ENCODE data around the gene GFOD1. TPM values are rescaled to one million over a fixed set of nuclear protein-coding genes. Genes with fewer than 3 reads are reported as not detected.

GFOD1 gene
- total and polyA plus RNA-seq, 7 experiments from 2014 or later = 0.24 to 10.8 (median 1.4) TPM; not detected in 1

DNA sequence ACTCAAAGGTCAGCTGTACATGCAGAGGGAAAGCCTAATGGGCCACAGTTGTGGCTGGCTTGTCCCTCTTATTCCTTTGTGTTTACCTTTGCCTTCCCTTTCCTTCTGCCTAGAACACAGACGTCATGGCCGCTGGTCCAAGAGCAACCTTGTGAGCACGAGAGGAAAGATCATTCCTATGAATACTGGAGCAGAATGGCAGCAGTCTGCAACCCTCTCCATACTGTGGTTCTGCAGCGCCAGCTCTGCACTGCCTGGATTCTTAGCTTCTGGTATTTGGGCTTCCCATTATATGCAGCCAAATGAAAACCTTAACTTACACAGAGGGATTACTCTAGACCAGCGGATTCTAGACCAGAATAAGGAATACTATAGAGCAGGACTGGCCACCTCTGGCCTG is 171.5 kb downstream of the GFOD1 start:
- Histone ChIP-seq H3K4me1 (ENCODE audit: control insufficient read depth in 2 of 2, insufficient read depth in 2 of 2, low read length in 2 of 2) (no peaks in the 10 kb centered on the region), H3K36me3 (ENCODE audit: control insufficient read depth in 2 of 3, insufficient read depth in 3 of 3, low read length in 3 of 3) (peaks cover 0 to 61% (median 0%) of the 10 kb centered on the region in 3 experiments), H3K4me3 (ENCODE audit: low read length) (no peak overlapping the region), H3K9me3 (ENCODE audit: control insufficient read depth in 2 of 3, low read length in 3 of 3) (no peaks in the 10 kb centered on the region), H3K27me3 (ENCODE audit: control insufficient read depth in 2 of 2, insufficient read depth in 2 of 2, low read length in 2 of 2) (no peaks in the 10 kb centered on the region), H3K27ac (ENCODE audit: low read depth, low read length) (no peak overlapping the region)
- Mint-ChIP-seq H3K4me1 (no peaks in the 10 kb centered on the region), H3K36me3 (peaks cover 26 to 83% (median 58%) of the 10 kb centered on the region in 5 donors), H3K4me3 (no peak overlapping the region), H3K27ac (no peak overlapping the region), H3K9me3 (no peaks in the 10 kb centered on the region), H3K27me3 (no peaks in the 10 kb centered on the region)
- no peak for DNase-seq
- ChIA-PET CTCF (no interaction called here), POLR2A (interaction anchor here (0.7 to 1.2 kb wide), 2 partner anchors 7 to 10 kb away, joined by 3 read pairs; no protein-coding TSS in a partner anchor)
- intact Hi-C loops (cut with micrococcal nuclease) = no loop called here
- ATAC-seq = no peak

DNA sequence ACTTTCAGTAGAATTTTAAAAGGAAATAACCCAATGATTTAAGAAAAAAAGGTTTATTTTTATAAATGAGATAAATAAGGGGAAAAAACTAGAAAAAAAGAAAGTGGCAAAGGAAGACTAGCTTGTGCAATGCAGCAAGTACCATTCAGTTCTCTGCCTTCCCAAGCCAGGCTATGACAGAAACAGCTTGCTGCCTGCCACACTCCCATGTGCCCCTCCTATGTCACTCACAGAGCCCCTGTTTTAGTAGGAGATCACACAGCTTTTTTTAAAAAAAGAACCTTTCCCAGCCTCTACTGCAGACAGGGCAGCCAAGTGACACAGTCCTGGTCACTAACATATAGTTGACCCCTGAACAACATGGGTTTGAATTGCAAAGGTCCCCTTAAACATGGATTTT is 172.6 kb downstream of the GFOD1 start:
- Histone ChIP-seq H3K36me3 (ENCODE audit: control insufficient read depth in 2 of 3, insufficient read depth in 3 of 3, low read length in 3 of 3) (peaks cover 0 to 56% (median 0%) of the 10 kb centered on the region in 3 experiments), H3K4me1 (ENCODE audit: control insufficient read depth in 2 of 2, insufficient read depth in 2 of 2, low read length in 2 of 2) (no peaks in the 10 kb centered on the region), H3K4me3 (ENCODE audit: low read length) (no peak overlapping the region), H3K9me3 (ENCODE audit: control insufficient read depth in 2 of 3, low read length in 3 of 3) (no peaks in the 10 kb centered on the region), H3K27me3 (ENCODE audit: control insufficient read depth in 2 of 2, insufficient read depth in 2 of 2, low read length in 2 of 2) (no peaks in the 10 kb centered on the region), H3K27ac (ENCODE audit: low read depth, low read length) (no peak overlapping the region)
- Mint-ChIP-seq H3K4me3 (no peak overlapping the region), H3K9me3 (no peaks in the 10 kb centered on the region), H3K4me1 (peaks cover 0 to 2% (median 0%) of the 10 kb centered on the region in 7 donors), H3K36me3 (peaks cover 23 to 72% (median 55%) of the 10 kb centered on the region in 5 donors), H3K27ac (peak overlapping the region in 1 of 9 donors; percentile 11), H3K27me3 (no peaks in the 10 kb centered on the region)
- ChIA-PET POLR2A (interaction anchor here (1.2 kb wide), 1 partner anchor 11 kb away, joined by 3 read pairs; no protein-coding TSS in a partner anchor), CTCF (no interaction called here)
- ATAC-seq (no peak), DNase-seq (no peak)
- intact Hi-C loops (cut with micrococcal nuclease) = no loop called here

DNA sequence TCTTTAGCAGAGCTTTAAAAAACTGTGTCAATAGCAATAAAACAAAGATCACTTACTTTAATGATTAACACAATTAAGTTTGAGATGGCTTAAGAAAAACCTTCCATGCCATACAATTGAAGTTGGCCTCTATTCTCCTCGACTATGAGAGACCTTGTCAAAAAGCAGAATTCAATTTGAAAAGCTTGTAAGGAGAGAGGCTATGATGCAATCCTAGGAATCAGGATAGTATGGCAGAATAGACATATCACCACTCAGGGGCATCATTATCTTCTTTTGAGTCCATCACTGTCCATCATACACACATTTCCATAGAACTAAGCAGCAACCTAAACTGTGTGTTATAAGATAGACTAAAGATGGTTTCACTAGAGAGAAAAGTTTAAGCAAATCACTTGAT is 176.2 kb downstream of the GFOD1 start:
- Histone ChIP-seq H3K4me1 (ENCODE audit: control insufficient read depth in 2 of 2, insufficient read depth in 2 of 2, low read length in 2 of 2) (no peaks in the 10 kb centered on the region), H3K9me3 (ENCODE audit: control insufficient read depth in 2 of 3, low read length in 3 of 3) (no peaks in the 10 kb centered on the region), H3K27me3 (ENCODE audit: control insufficient read depth in 2 of 2, insufficient read depth in 2 of 2, low read length in 2 of 2) (no peaks in the 10 kb centered on the region), H3K27ac (ENCODE audit: low read depth, low read length) (no peak overlapping the region), H3K36me3 (ENCODE audit: control insufficient read depth in 2 of 3, insufficient read depth in 3 of 3, low read length in 3 of 3) (peaks cover 0 to 52% (median 4%) of the 10 kb centered on the region in 3 experiments), H3K4me3 (ENCODE audit: low read length) (no peak overlapping the region)
- no peak overlapping the region for H3K27ac Mint-ChIP-seq
- ChIA-PET CTCF (no interaction called here), POLR2A (no interaction called here)
- no peak overlapping the region for H3K4me3 Mint-ChIP-seq
- intact Hi-C loops (cut with micrococcal nuclease) = no loop called here
- no peaks in the 10 kb centered on the region for H3K9me3 Mint-ChIP-seq
- ATAC-seq (no peak), DNase-seq (no peak)
- no peaks in the 10 kb centered on the region for H3K27me3 Mint-ChIP-seq
- H3K36me3 Mint-ChIP-seq = peaks cover 27 to 62% (median 43%) of the 10 kb centered on the region in 5 donors
- H3K4me1 Mint-ChIP-seq = peaks cover 0 to 6% (median 0%) of the 10 kb centered on the region in 7 donors

- Histone ChIP-seq H3K9me3 (ENCODE audit: control insufficient read depth in 2 of 3, low read length in 3 of 3) (no peaks in the 10 kb centered on the region), H3K27me3 (ENCODE audit: control insufficient read depth in 2 of 2, insufficient read depth in 2 of 2, low read length in 2 of 2) (no peaks in the 10 kb centered on the region), H3K4me3 (ENCODE audit: low read length) (no peak overlapping the region), H3K27ac (ENCODE audit: low read depth, low read length) (no peak overlapping the region), H3K4me1 (ENCODE audit: control insufficient read depth in 2 of 2, insufficient read depth in 2 of 2, low read length in 2 of 2) (peaks cover 0 to 6% of the 10 kb centered on the region in 2 donors), H3K36me3 (ENCODE audit: control insufficient read depth in 2 of 3, insufficient read depth in 3 of 3, low read length in 3 of 3) (peaks cover 4 to 51% (median 14%) of the 10 kb centered on the region in 3 experiments)
- Mint-ChIP-seq H3K27ac (no peak overlapping the region), H3K36me3 (peaks cover 23 to 56% (median 36%) of the 10 kb centered on the region in 5 donors), H3K4me3 (no peak overlapping the region), H3K27me3 (no peaks in the 10 kb centered on the region), H3K4me1 (peaks cover 0 to 21% (median 4%) of the 10 kb centered on the region in 7 donors), H3K9me3 (no peaks in the 10 kb centered on the region)
- DNase-seq (no peak), ATAC-seq (no peak)
- ChIA-PET CTCF (no interaction called here), POLR2A (no interaction called here)
- intact Hi-C loops (cut with micrococcal nuclease) = no loop called here
Observed at GRCh38 chr6:13308332-13308731, 179.1 kb downstream of the GFOD1 start.

Other genes with a start within 250 kb of the GFOD1 start
- gene TBC1D7, start 159.1 kb downstream of the GFOD1 start, total RNA-seq = 10 to 100 TPM; 14.8 to 34.6 (median 17.0) TPM
- 10 to 100 TPM; 11.7 to 14.8 TPM for gene TBC1D7, start 159.1 kb downstream of the GFOD1 start, polyA plus RNA-seq
- gene SIRT5, start 87.0 kb upstream of the GFOD1 start, total RNA-seq = 10 to 100 TPM in 4 of 5 experiments, 1 to 10 TPM in 1; 8.8 to 25.7 (median 15.4) TPM
- gene SIRT5, start 87.0 kb upstream of the GFOD1 start, polyA plus RNA-seq = 10 to 100 TPM; 11.9 to 13.1 TPM
- gene NOL7, start 127.7 kb upstream of the GFOD1 start, total RNA-seq = 10 to 100 TPM; 49.1 to 65.2 (median 62.1) TPM
- gene NOL7, start 127.7 kb upstream of the GFOD1 start, polyA plus RNA-seq = 100 to 1,000 TPM; 135 to 145 TPM
- gene RANBP9, start 224.2 kb upstream of the GFOD1 start, total RNA-seq = 10 to 100 TPM; 45.4 to 56.9 (median 49.2) TPM
- 1 to 10 TPM; 2.7 to 3.5 TPM for gene RANBP9, start 224.2 kb upstream of the GFOD1 start, polyA plus RNA-seq